ENCODE measurements around the gene CABP2.

Gene CABP2

GRCh38 chr11:67507242-67507863 is 15.9 kb downstream of the CABP2 start:
- no peak for DNase-seq

GRCh38 chr11:67506426-67507051 is 16.7 kb downstream of the CABP2 start:
- no peak for DNase-seq

DNA sequence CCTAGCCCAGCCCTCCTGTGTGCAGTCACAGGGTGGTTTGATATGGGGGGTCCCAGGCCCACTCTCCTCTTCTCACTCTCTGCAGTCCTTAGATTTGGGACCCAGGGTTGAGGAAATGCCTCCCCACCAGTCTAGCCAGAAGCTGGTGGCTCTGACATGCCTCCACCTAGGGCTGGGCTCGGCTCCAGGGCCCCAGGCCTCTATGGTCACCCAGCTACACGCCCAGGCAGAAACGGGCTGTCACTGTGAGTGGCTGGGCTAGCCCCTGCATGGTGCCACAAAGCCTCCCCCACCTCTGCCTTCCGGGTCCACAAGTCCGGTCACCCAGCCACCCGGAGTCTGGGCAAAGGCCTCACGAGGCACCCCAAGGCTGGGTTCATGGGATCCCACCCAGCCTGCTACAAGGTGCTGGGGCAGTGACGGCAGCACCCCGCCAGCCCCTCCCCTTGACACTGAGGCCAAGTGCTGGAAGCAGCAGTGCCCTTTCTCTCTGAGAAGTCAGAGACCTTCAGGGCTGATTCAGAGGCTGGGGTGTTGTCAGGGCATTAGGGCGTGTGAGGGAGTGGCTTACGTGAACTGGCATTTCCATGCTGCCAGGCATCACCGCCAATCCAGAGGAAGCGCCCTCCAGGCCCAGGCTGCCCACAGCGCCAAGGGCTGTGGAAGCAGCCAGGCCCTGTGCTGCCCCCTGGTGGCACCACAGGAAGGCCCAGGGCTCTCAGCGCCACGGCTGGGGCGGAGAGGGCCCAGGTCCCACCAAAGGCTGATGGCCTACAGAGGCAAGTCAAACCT is 17.4 kb downstream of the CABP2 start:
- peak; percentile 95 for DNase-seq

- DNase-seq, result no peak
Measured at GRCh38 chr11:67504950-67505581, 18.2 kb downstream of the CABP2 start, which contains the start of gene PITPNM1. Gene PITPNM1 (minus strand): TSS chr11:67505363. CDS start chr11:67504180, 1,183 bp downstream.

DNA sequence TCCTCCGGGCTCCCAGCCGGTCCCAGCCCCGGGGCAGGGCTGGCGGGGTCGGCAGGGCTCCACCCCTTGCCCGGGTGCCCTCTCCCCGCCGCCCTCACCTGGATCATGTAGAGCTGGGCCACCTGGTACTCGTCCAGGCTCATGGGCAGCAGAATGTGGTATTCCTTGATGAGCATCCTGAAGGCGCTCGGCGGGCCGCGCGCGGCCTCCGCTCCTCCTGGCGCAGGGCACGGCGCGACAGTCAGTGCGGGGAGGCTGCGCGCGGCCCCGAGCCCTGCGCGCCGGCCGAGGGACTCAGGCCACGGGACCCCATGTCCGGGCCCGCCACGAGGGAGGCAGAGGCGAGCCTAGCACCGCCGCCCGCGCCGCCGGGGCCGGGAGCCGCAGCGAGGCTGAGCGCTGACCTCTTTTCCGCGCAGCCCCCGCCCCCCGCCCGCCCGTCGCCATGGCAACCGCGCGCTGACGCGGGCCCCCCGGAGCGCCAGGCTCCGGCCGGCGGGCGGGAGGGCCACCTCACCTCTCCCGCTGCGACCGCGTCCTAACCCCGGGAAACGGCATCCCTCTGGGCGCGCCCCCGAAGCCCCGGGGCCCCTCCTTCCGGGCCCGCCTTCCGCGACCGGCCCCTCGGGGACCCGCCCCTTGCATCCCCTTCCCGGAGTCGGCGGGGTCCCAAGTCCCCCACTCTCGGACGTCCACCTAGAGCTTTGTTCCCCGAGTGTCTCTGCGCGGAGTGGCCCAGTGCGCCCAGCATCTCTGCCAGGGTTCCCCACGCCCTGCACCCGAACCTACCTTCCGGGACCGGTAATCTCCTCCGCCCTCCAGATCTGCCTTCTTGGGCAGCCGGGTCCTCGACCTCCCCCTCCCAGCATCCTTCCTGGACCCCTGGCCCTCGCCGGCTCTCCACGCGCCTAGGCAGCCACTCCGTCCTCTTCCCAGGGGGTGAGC is 19.0 kb downstream of the CABP2 start:
- DNase-seq, result no peak

- no peak for DNase-seq
Measured at GRCh38 chr11:67503119-67504004, 19.9 kb downstream of the CABP2 start.

GRCh38 chr11:67502328-67502979 is 20.8 kb downstream of the CABP2 start:
- no peak for DNase-seq

- no peak for DNase-seq
Measured at GRCh38 chr11:67501854-67502253, 21.4 kb downstream of the CABP2 start.

DNA sequence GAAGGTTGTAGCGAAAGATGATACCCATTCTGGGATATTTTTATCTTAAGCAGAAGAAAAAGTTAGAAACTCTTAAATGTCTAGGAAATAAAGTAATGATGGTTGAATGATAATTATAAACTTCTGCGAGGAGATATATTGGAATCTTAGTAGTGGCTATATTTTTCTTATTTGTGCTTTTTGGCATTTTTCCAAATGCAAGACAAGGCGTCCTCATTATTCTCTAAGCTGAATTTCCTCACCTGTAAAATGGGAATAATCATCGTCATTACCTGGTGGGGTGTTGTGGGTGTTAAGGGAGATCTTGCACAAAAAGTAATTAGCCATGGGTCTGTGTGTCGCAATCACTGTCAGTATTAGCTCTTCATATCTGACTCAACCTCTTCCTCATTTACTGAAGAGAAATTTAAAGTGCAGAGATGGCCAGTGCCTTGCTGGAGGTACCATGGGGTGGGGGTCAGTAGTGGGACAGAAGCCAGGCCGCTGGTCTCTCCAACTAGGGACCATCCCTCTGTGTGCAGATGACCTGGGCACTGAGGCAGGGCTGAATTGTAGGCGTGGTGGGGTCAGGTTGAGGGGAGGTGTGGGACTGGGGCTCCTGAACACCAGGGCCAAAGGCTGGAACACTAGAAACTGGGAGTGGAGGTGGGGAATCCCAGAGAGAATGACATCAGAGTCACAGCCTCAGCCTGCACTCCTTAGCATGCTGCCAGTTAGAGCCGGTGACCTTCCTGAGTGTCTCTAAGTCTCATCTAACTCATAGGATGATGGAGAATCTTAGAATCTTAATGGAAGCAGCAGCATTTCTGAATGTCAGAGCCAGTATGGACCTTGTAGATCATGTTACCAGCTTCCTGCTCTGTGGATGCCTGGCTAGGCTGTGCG is 22.2 kb downstream of the CABP2 start:
- no peak for DNase-seq

- DNase-seq, result no peak
Measured at GRCh38 chr11:67500484-67500821, 22.8 kb downstream of the CABP2 start.

GRCh38 chr11:67499808-67500483 is 23.3 kb downstream of the CABP2 start:
- no peak for DNase-seq

DNA sequence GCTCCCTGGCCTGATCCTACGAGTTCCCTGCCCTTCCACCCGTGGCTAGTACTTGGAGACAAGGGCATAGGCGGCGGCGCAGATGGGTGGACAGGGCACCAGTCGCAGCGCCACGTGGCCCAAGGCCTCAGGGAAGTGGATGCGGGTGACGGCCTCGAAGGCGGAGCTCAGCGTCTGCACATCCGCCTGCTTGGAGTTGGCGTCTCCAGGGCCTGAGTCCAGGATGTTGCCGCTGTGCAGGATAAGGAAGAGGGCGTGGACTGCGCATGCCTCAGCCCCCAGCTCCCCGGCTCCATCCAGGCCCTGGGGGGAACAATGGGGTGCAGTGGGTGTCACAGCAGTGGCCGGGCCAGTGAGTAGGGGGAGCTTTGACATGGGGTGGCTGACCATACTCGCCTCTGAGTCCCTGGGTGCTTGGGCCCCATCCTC is 24.7 kb downstream of the CABP2 start:
- no peak for DNase-seq

GRCh38 chr11:67497656-67498291 is 25.5 kb downstream of the CABP2 start:
- no peak for DNase-seq

DNA sequence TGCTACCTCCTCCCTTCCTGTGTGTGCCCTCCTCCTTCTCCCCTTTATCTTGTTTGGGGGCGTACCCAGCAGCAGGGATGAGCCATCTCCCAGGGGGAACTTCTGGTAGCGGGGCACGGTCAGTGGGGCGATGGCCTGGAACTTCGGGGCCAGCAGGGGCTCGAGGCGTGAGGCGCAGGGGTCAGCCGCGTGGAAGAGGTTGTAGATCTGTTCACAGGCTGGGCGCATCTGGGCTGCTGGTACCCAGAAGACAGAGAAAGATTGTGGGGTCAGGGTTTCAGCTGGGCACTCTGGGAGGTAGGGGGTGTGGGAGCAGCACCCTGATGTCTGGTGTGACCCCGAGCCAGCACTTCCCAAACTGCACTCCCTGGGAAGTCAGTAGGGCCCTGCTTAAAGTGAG is 27.1 kb downstream of the CABP2 start:
- DNase-seq, result no peak

GRCh38 chr11:67495234-67496005 is 27.8 kb downstream of the CABP2 start:
- no peak for DNase-seq

DNA sequence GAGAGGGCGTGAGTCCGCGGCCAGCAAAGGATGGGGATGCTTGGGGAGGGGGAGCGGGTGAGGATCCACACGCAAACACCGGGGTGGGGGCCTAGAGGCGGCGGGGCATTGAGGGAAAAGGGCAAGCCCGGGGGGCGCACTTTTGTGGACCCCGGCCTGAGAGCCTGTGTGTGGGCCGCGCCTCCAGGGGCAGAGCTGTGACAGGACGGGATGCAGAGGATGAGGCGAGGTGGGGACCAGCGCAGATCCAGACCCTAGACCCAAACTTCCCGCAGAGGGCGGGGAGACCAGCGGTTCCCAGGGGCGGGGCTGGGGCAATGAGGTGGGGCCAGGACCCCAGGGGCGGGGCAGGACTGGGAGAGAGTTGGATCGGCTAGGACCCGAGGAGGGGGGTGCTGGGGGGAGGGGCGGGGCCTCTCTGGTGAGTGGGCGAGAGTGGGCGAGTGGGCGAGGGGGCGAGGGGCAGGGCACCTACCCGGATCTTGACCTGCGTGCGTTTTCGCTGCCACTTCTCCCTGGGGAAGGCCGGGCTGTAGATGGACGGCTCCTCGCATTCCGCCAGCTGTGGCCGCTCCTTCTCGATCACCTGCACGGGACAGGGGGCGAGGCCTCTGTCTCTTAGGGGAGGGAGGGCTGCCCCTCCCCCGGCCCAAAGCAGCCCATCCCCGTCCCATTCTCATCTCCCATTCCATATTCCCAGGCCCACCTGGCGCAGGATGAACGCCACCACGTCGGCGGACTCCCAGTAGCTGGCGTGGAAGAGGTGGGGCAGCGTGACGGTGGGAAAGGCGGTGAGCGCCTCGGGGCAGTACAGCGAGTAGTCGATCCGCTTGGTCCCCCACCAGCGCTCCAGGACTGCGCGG is 28.6 kb downstream of the CABP2 start:
- DNase-seq, result no peak

All from KG1 (cell line).